Measurements from ENCODE around the gene PHF14.

PHF14 gene

GRCh38 chr7:11172835-11173234, 199.2 kb downstream of the PHF14 start:
- no peak for DNase-seq (ENCODE audit: low spot score)

DNA sequence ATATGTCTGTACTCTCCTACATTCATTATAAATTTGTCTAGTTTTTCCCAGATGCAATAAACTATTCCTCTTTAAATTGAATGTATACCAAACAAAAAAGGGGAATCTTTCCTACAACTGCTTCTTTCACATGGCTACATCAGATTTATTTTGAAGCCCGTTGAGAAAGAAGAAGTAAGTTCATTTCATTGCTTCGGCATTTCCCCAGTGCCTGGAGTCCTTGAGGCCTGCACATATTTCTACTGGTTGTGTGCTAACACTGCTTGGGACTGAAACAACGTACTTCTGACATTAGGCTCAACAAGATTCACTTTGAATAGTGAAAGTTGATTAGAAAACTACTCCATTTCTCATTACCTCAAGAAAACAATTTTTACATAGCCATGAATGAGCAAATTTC, 201.7 kb downstream of the PHF14 start:
- no peak for DNase-seq (ENCODE audit: low spot score)

- DNase-seq (ENCODE audit: low spot score), result no peak
Measured at GRCh38 chr7:11175887-11176286, 202.2 kb downstream of the PHF14 start.

- DNase-seq (ENCODE audit: low spot score), result no peak
Measured at GRCh38 chr7:11176985-11177555, 203.4 kb downstream of the PHF14 start.

- DNase-seq (ENCODE audit: low spot score), result no peak
Measured at GRCh38 chr7:11177793-11178192, 204.1 kb downstream of the PHF14 start.

- DNase-seq (ENCODE audit: low spot score), result no peak
Measured at GRCh38 chr7:11181590-11181989, 207.9 kb downstream of the PHF14 start.

DNA sequence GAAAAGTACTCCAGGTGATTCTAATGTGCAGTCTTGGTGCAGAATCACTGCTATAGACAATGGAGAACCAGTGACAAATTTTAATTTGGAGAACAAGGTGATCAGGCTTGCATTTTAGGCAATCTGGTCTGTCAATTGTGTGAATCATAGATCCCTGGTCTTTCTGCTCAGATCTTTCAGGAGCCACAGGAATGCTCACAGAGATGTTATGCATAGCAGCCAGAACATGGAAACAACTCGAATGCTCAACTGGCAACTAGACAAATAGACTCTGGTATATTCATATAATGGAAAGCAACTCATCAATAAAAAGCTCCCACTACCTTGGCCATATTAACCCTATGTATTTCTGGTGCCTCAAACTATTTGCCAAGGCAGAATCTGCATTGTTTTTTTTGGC, 209.1 kb downstream of the PHF14 start:
- DNase-seq (ENCODE audit: low spot score), result no peak

DNA sequence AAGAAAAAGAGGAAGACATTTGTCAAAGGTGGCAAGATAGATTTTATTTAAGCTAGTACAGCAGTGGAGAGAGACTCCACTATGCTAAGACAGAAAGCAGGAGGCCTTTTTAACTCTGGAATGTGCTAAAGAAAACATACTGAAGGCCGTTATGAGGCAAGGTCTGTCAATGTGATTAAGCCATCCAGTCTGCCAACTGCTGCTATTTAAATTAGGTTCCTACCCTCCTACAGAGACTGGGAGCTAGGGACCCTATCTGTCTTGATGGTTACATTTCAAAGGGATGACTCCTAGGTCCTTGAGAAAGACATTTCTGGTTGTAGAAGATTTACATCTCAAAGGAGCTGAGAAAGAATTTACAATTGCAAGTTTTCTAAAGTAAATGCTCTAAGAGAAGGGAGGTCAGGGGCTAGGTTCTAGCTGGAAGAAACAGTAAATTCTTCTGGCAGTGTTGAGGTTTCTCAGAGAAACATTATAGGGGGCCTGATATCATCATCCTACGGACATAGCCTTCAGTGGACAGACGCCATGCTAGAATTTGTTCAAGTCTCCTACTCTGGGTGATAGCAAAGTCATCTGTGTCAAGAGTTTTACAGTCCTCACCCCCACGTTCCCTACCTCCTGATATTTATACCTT, 211.6 kb downstream of the PHF14 start:
- DNase-seq (ENCODE audit: low spot score), result no peak

GRCh38 chr7:11188529-11189310, 215.0 kb downstream of the PHF14 start:
- DNase-seq (ENCODE audit: low spot score), result no peak

- DNase-seq (ENCODE audit: low spot score), result no peak
Measured at GRCh38 chr7:11191081-11191480, 217.4 kb downstream of the PHF14 start.

DNA sequence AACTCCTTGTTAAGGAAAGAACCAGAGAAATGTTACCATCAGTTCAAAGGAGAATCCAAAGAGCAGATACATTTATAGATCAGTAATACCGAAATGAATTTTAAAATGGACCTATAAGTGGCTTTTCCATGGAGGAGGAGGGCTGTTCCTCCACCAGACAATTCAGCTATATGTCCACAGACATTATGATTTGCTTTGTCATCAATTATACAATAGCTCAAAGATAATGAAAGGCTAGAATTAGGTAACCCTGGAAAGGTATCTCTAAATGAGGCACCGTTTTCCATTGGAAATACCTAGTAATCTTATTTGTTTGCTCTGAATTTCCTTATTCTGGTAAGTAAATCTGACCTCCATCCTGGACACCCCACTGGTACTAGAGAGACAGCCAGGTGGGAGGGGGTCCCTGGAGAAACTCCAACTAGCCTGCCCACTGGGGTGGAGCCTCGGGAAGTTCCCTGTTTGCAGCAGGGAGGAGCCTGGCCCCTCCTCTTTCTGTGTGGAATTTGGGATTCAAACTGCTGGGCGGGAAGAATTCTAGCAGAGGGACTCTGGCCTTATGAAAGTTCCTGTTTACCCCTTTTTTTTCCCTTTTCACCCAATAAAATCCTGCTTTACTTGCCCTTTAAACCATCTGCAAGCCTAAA, 218.0 kb downstream of the PHF14 start:
- DNase-seq (ENCODE audit: low spot score), result no peak

GRCh38 chr7:11192506-11192905, 218.8 kb downstream of the PHF14 start:
- DNase-seq (ENCODE audit: low spot score), result no peak

DNA sequence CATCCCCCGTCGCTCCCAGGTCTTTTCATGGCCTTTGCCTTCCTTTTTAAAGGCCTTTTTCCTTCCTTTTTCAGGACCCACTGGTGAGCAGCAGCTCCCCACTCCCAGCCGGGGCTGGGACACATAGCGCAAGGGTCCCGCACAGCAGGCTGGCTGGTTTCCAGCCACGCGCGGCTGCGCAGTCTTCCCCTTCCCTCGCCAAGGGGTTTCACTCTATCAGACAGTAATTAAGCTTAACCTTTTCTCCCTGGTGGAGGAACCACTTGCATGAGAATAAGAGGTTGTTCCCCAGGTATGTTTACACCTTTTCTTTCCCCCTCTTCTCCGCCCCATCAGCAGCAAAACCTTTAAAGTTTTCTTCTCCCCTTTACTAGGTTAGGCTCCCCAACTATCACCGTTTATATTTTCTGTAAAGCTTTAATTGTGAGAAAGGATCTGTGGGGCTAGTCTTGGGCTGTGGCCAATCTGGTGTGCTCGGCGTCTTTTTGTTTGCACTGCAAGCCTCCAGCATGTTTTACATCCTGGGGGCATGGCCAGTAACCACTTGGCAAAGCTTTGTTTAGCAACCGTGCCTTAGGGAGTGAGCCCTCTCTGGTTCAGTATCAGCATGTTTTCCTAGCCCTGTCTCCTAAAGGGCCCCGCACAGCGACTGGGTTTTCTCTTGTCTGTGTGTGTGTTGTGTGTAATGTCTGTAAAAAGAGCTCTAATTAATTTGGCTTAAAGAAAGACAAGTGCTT, 219.6 kb downstream of the PHF14 start:
- DNase-seq (ENCODE audit: low spot score), result no peak

- no peak for DNase-seq (ENCODE audit: low spot score)
Measured at GRCh38 chr7:11193888-11194287, 220.2 kb downstream of the PHF14 start.

DNA sequence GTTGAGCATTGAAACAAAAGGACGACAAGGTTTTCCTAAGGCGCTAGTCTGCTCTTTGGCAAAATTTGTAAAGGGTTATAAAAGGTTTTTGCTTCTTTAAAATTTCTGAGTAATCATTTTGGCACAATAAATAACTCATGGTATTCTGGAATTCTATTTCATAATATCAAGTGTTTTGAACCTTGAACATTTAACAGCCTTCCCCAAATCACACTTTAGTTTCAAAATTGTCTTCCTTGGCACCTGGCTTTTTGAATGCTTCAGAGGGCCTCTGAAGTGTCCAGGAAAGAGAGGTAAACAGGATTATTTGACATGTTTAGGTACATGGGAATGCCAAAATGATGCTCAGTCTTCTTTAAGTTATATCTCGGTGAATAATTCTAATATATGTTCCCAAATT, 220.8 kb downstream of the PHF14 start:
- DNase-seq (ENCODE audit: low spot score), result no peak

DNA sequence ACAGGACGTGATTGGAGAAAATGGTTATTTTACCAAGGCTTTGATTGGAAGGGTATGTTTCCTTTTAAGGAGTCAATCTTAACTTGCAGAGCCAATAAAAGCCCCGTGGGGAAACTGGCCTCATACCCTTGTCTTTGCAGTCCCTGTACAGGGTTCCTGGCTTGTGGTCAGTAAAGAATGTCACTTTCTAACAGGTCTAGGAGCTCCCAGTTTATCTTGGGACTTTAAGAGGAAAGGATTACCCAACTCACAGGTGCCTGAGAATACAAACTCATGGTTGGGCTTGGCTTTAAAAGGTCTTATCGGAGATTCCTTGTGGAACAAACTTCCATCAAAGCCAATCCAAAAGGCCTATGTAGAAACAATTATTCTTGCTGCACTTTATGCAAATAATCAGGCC, 221.8 kb downstream of the PHF14 start:
- no peak for DNase-seq (ENCODE audit: low spot score)

DNA sequence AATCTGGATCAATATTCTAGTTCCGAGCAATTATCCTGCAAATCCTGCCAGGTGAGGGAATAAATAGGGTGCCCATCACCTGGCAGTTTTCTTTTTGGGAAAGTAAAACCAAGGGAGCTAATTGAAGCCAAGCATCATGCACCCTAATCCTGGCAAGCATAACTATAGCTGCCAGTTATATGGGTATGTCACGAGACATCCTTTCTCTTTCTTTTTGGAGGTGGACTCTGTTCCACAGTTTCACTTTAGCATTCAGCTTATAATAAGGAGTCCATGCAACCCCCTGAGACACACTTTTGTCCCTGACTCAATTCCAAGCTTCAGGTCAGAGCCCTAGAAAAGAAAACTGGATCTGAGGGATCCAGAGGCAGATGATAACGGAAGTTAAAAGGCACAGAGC, 222.5 kb downstream of the PHF14 start:
- no peak for DNase-seq (ENCODE audit: low spot score)

DNA sequence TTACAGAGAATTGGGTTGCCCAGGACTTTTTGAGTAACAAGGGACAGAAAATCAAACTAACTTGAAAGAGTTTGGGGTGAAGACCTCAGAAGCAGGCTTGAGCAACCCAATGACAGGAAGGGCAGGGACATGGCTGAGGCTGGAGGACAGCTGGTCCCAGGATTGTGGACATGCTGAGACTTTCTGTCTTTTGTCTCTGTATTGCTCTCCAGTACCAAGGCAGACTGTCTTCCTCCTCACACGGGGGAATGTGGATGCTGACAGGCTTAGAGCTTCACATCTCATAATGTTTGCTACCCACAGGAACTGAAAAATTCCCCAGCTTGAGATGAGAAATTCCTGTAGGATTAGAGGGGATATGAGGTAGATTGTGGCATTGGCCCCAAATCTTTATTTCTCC, 229.6 kb downstream of the PHF14 start:
- no peak for DNase-seq (ENCODE audit: low spot score)

DNA sequence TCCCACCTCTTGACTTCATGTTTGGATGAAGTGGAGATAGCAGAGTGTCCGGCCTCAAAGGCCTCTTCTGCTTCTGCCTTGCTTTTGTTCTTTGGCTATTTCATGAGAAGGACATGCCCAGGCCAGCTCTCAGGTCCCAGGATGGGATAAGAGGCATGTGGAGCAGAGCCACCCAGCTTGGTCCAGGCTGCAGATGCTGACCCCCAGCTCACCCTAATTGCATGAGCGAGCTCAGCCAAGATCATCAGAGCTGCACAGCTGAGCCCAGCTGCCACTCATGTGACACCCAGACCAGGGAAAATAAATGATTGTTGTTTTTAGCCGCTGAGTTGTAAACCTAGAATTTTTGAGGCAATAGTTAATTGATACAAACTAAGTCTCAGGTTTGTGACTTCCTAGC, 230.0 kb downstream of the PHF14 start:
- DNase-seq (ENCODE audit: low spot score), result no peak

- no peak for DNase-seq (ENCODE audit: low spot score)
Measured at GRCh38 chr7:11206177-11206899, 232.7 kb downstream of the PHF14 start.

- no peak for DNase-seq (ENCODE audit: low spot score)
Measured at GRCh38 chr7:11207565-11207964, 233.9 kb downstream of the PHF14 start.
